Epithelial cell of esophagus (primary cell): ENCODE results near the gene TCHH.
A peak's percentile ranks its signal among the peaks of the same experiment; 100 is the strongest.
"Not testable (repeated sequence)": the region's sequence is repeated elsewhere in the genome, so short reads cannot be mapped to it uniquely, and the experiment has no call there.

ENCODE experiments used
- DNase-seq: peaks from one replicate; pipeline ENCODE4 v3.0.0; 2010; ENCODE audit warnings: low read depth
- H3K4me3 ChIP-seq: 2 replicates; pipeline ENCODE4 v1.5.1; 2011; ENCODE audit warnings: mild to moderate bottlenecking, low read length, control low read depth
- CTCF ChIP-seq: IDR thresholded peaks from 2 replicates; pipeline ENCODE4 v1.5.1; 2011; ENCODE audit warnings: low read depth, mild to moderate bottlenecking, low read length, control low read depth, inconsistent platforms; ENCODE audit not compliant: insufficient read depth; ENCODE audit errors: missing control alignments

The TCHH gene

GRCh38 chr1:152151646-152152045 lies 36.4 kb upstream of the TCHH start:
- H3K4me3 ChIP-seq: no peak overlapping the region
- no peak for DNase-seq
- TF ChIP-seq CTCF: no peak

GRCh38 chr1:152148981-152149380 lies 33.7 kb upstream of the TCHH start:
- no peak for TF ChIP-seq CTCF
- no peak for DNase-seq
- no peak overlapping the region for H3K4me3 ChIP-seq

- no peak for DNase-seq
- H3K4me3 ChIP-seq: no peak overlapping the region
- no peak for TF ChIP-seq CTCF
These were observed 32.8 kb upstream of the TCHH start for GRCh38 chr1:152148051-152148450.

- no peak for DNase-seq
- no peak for TF ChIP-seq CTCF
- no peak overlapping the region for H3K4me3 ChIP-seq
These were observed 30.5 kb upstream of the TCHH start for GRCh38 chr1:152145769-152146168.

GRCh38 chr1:152144674-152145183 lies 29.5 kb upstream of the TCHH start:
- not testable (repeated sequence) for H3K4me3 ChIP-seq, DNase-seq

- peak; percentile 16 for DNase-seq
- H3K4me3 ChIP-seq: no peak overlapping the region
- TF ChIP-seq CTCF: no peak
These were observed 28.1 kb upstream of the TCHH start for GRCh38 chr1:152143150-152143887.

GRCh38 chr1:152141971-152142584 lies 26.8 kb upstream of the TCHH start:
- peak; percentile 97 for TF ChIP-seq CTCF
- DNase-seq: peak; percentile 85
- H3K4me3 ChIP-seq: no peak overlapping the region
